ENCODE measurements around the gene FMNL2. TPM values are rescaled to one million over a fixed set of nuclear protein-coding genes. Genes with fewer than 3 reads are reported as not detected.

FMNL2 gene
- polyA plus RNA-seq, 1 donor from 2014 or later: 0.24 TPM

DNA sequence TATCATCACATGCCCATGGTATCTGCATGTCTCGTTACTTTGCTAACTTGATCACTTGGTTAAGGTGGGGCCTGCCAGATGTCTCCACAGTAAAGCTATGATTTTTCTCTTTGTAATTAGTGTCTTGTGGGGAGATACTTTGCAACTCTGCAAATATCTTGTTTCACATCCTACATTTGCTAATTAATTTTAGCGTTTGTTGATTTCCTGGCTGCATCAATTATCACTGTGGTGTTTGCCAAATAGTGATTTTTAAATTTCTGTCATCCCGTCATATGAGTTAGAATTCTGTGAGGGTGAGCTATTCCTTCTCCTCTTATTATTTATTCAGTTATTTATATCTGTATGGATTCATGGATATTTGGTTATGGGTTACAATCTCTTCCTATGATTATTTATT lies 161.4 kb downstream of the FMNL2 start:
- Mint-ChIP-seq H3K4me3 (no peak overlapping the region), H3K27me3 (peaks cover 6% of the 10 kb centered on the region), H3K27ac (no peak overlapping the region), H3K9me3 (peaks cover 0 to 7% (median 0%) of the 10 kb centered on the region in 3 donors), H3K36me3 (no peaks in the 10 kb centered on the region), H3K4me1 (peaks cover 11 to 21% (median 20%) of the 10 kb centered on the region in 3 donors)

DNA sequence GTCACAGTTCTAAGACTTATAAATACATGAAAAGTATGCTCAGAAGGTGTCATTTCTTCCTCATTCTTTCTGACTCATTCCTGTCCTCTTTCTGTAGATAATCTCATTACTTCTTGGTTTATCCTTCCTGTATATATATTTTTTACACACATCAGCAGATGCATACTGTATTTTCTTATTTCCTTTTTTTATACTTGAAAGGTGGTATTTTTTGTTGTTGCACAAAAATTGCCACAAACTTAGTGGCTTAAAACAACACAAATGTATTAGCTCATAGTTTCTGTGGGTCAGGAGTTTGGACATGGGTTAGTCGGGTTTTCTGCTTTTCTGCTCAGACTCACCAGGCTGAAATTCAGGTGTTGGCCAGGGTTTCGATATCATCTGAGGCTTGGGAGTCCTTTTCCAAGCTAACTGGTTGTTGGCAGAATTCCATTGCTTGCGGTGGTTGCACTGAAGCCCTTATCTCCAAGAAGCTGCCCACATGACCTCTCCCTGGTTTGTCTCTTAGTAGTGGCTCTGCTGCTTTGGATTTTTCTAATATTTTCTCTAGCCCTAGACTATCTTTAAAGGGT lies 162.6 kb downstream of the FMNL2 start:
- H3K9me3 Mint-ChIP-seq: peaks cover 0 to 7% (median 0%) of the 10 kb centered on the region in 3 donors
- no peak overlapping the region for H3K27ac Mint-ChIP-seq
- H3K4me1 Mint-ChIP-seq: peaks cover 11 to 18% (median 15%) of the 10 kb centered on the region in 3 donors
- peak overlapping the region in 1 of 4 donors; percentile 24 for H3K4me3 Mint-ChIP-seq
- no peaks in the 10 kb centered on the region for H3K36me3 Mint-ChIP-seq
- H3K27me3 Mint-ChIP-seq: peaks cover under 1% of the 10 kb centered on the region

DNA sequence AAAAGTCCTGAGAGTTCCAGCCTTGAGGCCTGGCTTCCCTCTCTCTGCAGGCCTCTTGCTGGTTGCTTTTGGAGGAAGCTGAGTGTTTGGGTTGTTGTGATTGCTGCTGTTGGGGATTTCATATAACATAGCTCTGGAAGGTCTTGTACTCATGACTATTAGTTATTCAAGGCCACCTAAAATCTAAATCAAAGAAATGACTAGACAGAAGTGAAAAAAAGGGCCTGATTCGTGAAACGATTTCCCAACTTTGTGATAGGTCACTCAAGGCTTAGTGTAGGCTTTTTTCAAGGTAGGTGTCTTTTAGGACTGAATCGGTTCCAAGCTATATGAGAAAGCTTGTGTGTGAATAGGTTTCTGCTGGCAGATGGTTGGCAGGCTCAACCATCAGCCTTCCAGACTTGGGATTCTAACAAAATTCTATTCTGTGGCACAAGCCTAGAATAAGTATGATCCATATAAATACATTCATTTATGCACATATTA lies 164.4 kb downstream of the FMNL2 start:
- Mint-ChIP-seq H3K27ac (no peak overlapping the region), H3K9me3 (peaks cover 0 to 7% (median 0%) of the 10 kb centered on the region in 3 donors), H3K36me3 (no peaks in the 10 kb centered on the region), H3K4me3 (no peak overlapping the region), H3K4me1 (peaks cover 7 to 15% (median 13%) of the 10 kb centered on the region in 3 donors), H3K27me3 (no peaks in the 10 kb centered on the region)

DNA sequence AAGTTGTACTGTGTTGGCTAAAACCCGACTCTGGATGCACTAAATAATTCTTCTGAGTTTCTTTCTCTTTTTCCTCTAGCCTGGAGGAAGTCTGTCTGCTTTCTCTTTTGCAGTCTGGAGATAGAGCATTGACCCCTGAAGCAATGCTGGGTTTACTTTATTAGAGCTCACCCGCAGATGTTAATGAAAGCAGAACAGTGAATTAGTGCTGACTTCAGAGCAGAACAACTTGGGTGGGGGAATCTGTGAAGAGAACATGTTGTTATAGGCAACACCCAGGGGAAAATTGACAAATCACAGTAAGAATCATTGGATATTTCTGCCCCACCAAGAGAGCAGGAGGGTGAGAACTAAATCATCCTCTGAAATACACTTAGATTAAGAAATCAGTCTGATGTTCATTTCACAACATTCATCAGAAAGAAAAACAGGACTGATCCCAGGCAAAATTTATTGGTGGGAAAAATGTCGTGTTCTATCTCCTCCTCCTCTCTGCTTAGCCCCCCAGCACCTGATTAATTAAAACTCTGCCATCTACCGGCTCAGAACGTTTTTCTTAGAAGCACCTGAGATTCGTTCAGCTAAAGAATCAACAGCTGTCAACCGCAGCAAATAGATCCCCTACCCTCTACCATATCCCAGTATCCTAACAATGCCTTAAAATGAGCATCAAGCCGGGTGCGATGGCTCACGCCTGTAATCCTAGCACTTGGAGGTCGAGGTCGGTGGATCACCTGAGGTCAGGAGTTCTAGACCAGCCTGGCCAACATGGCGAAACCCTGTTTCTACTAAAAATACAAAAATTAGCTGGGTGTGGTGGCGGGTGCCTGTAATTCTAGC lies 165.1 kb downstream of the FMNL2 start:
- Mint-ChIP-seq H3K4me1 (peaks cover 7 to 15% (median 13%) of the 10 kb centered on the region in 3 donors), H3K9me3 (peaks cover 0 to 7% (median 0%) of the 10 kb centered on the region in 3 donors), H3K36me3 (no peaks in the 10 kb centered on the region), H3K27ac (no peak overlapping the region), H3K4me3 (peak overlapping the region in 2 of 4 donors; percentile 4 to 59), H3K27me3 (no peaks in the 10 kb centered on the region)

DNA sequence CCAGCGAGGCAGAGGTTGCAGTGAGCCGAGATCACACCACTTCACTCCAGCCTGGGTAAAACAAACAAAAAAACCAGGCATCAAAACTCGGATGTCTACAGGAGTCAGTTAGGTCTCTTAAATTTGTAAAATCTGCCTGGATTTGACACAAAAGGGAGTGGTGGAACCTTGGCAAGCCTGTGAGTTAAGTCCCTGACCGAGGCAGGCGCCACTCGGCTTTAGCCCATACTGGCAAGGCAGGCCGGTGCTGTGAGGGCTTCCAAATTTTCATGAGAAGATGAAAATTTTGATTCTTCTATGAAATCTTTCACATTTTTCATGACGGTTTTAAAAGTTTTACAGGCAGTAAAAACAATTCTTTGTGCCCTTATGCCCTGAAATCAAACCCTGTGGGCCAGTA lies 165.8 kb downstream of the FMNL2 start:
- Mint-ChIP-seq H3K4me1 (peaks cover 7 to 15% (median 13%) of the 10 kb centered on the region in 3 donors), H3K27ac (no peak overlapping the region), H3K27me3 (no peaks in the 10 kb centered on the region), H3K36me3 (no peaks in the 10 kb centered on the region), H3K9me3 (peaks cover 0 to 7% (median 0%) of the 10 kb centered on the region in 3 donors), H3K4me3 (no peak overlapping the region)

DNA sequence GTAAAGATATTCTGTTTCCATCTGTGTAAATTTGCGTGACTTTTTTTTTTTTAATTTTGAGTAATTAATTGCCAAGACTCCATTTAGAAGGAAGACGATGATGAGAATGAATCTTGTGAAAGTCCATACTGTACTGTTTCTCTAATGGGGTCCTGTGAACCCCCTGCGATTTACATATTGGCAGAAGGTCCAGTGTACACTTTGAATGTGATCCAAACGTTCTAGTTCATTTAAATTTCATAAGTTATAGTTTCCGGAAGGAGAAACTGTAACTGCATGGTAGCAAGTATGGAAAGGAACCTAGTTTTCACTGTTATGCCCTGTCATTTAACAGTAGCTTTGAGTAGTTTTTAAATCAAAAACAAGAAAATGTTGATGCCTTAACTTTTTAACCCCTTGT lies 166.7 kb downstream of the FMNL2 start:
- Mint-ChIP-seq H3K27ac (no peak overlapping the region), H3K9me3 (peaks cover 0 to 7% (median 0%) of the 10 kb centered on the region in 3 donors), H3K36me3 (no peaks in the 10 kb centered on the region), H3K4me1 (peaks cover 7 to 15% (median 12%) of the 10 kb centered on the region in 3 donors), H3K4me3 (no peak overlapping the region), H3K27me3 (no peaks in the 10 kb centered on the region)

DNA sequence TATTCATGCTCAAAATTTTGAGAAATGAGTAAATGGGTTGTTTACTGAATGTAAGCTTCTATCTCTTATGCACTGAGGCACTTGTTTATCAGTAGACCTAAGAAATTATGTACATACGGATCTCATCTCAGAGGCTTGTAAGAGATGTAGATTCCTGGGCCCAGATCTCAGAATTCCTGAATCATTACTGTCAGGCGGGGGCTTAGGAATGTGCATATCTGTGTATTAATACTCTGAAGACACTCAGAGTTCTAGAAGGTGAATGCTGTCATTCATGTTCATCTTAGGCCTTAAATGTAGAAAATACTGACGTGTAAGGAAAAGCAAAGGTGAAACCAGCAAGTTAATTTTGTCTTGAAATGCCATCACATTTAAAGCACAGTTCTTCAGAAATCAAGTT lies 169.6 kb downstream of the FMNL2 start:
- peaks cover 0 to 1% (median 0%) of the 10 kb centered on the region in 3 donors for H3K9me3 Mint-ChIP-seq
- no peaks in the 10 kb centered on the region for H3K27me3 Mint-ChIP-seq

DNA sequence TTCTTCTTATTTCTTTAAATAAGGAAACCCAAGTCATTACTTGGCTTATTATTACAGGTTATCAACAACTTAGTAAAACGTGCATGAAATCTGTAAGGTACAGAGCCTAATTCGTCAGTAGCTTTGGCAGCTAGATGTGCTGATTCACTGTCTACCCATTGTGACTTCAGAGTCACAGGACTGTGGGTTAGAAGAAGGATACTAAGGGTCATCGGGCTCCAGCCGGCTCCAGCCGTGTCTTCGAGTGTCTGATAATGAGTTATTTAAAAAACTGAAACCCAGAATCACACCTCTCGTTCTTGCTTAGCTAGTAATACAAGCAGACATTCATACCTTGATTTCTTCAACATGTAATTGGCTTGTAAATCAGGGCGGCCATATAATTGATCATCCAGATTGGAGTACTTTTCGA lies 170.5 kb downstream of the FMNL2 start:
- no peak overlapping the region for H3K27ac Mint-ChIP-seq
- no peaks in the 10 kb centered on the region for H3K27me3 Mint-ChIP-seq
- no peaks in the 10 kb centered on the region for H3K36me3 Mint-ChIP-seq
- peaks cover 0 to 2% (median 1%) of the 10 kb centered on the region in 3 donors for H3K4me1 Mint-ChIP-seq
- no peak overlapping the region for H3K4me3 Mint-ChIP-seq
- H3K9me3 Mint-ChIP-seq: peaks cover 0 to 1% (median 0%) of the 10 kb centered on the region in 3 donors

More for the DNA sequence above, 169.6 kb downstream of the FMNL2 start:
- Mint-ChIP-seq H3K36me3 (no peaks in the 10 kb centered on the region), H3K27ac (no peak overlapping the region), H3K4me3 (no peak overlapping the region), H3K4me1 (peaks cover 4 to 8% (median 5%) of the 10 kb centered on the region in 3 donors)

DNA sequence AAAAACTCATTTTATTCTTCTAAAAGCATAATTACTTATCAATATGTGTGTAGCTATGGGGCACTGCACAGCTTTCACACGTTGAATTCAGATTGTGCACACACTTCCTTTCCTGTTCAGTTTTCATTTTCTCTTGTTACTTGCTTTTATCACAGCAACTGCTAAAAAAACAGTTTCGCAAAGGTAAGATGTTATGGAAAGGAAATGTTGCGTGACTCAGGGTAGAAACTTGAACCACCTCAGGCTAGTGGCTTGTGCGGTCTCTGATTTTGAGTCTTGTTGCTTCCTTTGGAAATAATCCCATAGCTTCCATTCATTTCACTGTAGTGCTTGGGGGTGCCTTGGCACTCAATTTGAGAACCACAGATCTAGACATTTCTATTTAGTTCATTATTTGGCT lies 171.9 kb downstream of the FMNL2 start:
- H3K4me3 Mint-ChIP-seq: no peak overlapping the region
- H3K27me3 Mint-ChIP-seq: no peaks in the 10 kb centered on the region
- peaks cover 0 to 2% (median 1%) of the 10 kb centered on the region in 3 donors for H3K4me1 Mint-ChIP-seq
- no peak overlapping the region for H3K27ac Mint-ChIP-seq
- H3K9me3 Mint-ChIP-seq: peaks cover 0 to 1% (median 0%) of the 10 kb centered on the region in 3 donors
- no peaks in the 10 kb centered on the region for H3K36me3 Mint-ChIP-seq

DNA sequence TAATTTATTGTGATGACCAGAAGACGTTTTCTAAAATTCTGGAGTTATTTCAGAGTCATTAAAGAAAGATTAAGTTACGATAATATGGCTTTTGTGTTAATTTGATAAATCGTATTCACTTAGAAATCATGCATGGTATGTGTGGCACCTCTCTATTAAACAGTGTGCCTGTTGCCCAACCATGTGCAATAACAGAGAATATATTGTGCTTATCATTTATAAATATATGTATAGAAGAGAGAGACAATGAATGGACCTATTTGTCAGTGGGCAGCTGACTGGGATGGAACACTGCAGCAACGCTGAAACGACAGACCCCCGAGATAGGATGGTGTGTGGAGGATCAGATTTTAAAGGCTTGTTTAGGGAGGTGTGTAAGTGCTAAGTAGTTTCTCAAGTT lies 172.9 kb downstream of the FMNL2 start:
- Mint-ChIP-seq H3K4me1 (peaks cover 0 to 2% (median 1%) of the 10 kb centered on the region in 3 donors), H3K36me3 (no peaks in the 10 kb centered on the region), H3K9me3 (peaks cover 0 to 1% (median 0%) of the 10 kb centered on the region in 3 donors), H3K27ac (no peak overlapping the region), H3K4me3 (no peak overlapping the region), H3K27me3 (no peaks in the 10 kb centered on the region)

DNA sequence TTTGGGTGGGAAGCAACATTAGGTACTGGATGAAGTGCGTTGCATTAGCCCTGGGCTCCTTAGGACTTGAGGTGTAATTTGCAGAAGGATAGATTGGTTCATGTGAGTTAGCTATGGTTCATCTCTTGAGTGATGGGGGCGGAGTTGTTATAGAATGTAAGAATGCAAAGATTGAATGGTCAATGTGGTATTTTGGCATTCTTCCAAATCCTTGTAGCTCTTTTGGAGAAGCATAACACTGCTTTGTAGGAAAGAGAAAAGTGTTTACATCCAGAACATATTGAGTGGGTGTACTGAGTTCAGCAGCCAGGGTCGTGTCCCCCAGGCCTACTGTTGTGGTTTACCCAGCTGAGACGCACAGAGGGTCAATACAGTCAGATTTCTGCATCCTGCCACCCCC lies 173.5 kb downstream of the FMNL2 start:
- Mint-ChIP-seq H3K36me3 (no peaks in the 10 kb centered on the region), H3K9me3 (peaks cover 0 to 1% (median 0%) of the 10 kb centered on the region in 3 donors), H3K4me3 (no peak overlapping the region), H3K27ac (no peak overlapping the region), H3K27me3 (no peaks in the 10 kb centered on the region), H3K4me1 (peaks cover 0 to 2% (median 1%) of the 10 kb centered on the region in 3 donors)

DNA sequence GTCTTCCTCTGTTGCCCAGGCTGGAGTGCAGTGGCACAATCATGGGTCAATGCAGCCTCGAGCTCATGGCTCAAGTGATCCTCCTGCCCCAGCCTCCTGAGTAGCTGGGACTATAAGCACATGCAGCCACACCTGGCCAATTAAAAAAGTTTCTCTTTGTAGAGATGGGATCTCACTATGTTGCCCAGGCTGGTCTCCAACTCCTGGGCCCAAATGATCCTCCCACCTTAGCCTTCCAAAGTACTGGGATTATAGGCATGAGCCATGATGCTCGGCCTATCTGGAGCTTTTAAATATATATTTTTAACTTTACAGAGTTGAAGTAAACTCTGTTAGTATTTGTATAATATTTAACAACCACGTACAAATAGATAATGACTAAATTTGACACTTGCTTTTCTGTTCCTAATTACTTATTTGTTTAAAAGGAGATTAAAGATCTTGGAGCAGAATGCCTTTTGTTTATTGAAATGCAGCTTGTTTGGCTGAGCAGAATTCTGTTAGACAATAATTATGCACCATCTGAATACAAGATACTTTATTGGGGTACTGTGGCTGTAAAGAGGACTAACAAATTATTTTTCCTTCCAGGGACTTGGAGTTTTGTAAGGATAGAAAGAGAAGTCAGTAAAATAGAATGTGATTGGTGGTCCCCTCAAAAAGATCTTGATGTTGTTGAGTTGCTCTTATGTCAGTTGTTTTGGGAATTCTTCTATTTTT lies 175.0 kb downstream of the FMNL2 start:
- no peak overlapping the region for H3K27ac Mint-ChIP-seq
- no peak overlapping the region for H3K4me3 Mint-ChIP-seq
- H3K4me1 Mint-ChIP-seq: peaks cover 0 to 2% (median 1%) of the 10 kb centered on the region in 3 donors
- H3K36me3 Mint-ChIP-seq: peaks cover 1% of the 10 kb centered on the region
- no peaks in the 10 kb centered on the region for H3K27me3 Mint-ChIP-seq
- peaks cover 0 to 1% (median 0%) of the 10 kb centered on the region in 3 donors for H3K9me3 Mint-ChIP-seq

DNA sequence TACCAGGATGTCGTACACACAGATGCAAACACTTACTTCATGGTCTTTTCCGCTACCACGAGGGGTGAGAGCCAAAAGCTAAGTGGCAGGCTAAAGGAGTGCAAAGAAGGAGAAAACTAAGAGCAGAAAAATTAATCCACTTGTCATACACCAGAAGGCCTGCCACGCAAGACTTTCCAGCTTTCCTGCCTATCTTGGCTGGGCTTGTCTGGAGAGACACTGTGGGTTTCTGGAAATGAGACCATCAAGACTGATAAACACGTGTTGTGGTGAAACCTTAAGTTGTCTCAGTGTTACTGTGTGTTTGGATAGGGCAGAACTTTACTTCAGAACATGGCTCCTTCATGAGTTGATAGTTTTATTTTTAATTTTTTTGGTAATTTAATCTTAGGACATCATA lies 175.6 kb downstream of the FMNL2 start:
- Mint-ChIP-seq H3K27ac (no peak overlapping the region), H3K4me3 (no peak overlapping the region), H3K4me1 (peaks cover 0 to 2% (median 1%) of the 10 kb centered on the region in 3 donors), H3K36me3 (peaks cover 1% of the 10 kb centered on the region), H3K27me3 (no peaks in the 10 kb centered on the region), H3K9me3 (peaks cover 0 to 1% (median 0%) of the 10 kb centered on the region in 3 donors)

DNA sequence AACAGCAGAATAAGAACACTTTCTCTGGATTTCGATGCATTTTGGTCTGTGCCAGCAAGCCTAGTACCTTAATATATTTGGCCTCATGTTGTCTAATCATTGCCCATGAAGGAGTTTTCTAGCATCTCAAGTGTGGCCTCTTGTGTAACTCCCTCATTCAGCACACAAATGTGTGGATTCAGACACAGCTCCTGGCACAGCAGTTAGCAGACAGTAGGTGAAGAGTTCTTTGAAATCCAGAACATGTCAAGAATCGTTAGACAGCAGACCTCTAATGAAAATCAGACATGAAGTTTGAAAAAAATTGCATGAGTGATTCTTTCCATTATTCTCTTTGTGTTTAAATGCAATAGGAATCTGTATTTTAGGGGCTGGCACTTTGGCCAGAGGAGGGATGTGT lies 177.0 kb downstream of the FMNL2 start:
- Mint-ChIP-seq H3K9me3 (peaks cover 0 to 1% (median 0%) of the 10 kb centered on the region in 3 donors), H3K27me3 (no peaks in the 10 kb centered on the region), H3K4me1 (peaks cover 0 to 1% (median under 1%) of the 10 kb centered on the region in 3 donors), H3K4me3 (no peak overlapping the region), H3K36me3 (peaks cover 1% of the 10 kb centered on the region), H3K27ac (no peak overlapping the region)

DNA sequence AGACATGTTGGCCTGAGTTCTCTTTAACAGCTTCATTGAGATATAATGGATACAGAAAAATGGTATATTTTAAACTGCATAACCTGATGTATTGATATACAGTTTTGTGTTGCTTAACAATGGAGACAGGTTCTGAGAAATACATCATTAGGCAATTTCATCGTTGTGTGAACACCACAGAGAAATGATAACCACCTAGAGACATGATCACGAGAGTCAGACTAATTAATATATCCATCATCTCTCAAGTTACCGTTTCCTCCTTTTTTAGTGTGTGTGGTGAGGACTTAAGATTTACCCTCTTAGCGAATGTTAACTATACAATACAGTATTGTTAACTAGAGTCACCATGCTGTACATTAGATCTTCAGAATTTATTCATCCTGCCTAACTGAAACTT lies 178.1 kb downstream of the FMNL2 start:
- H3K27me3 Mint-ChIP-seq: no peaks in the 10 kb centered on the region
- no peak overlapping the region for H3K4me3 Mint-ChIP-seq
- peaks cover 1% of the 10 kb centered on the region for H3K36me3 Mint-ChIP-seq
- no peak overlapping the region for H3K27ac Mint-ChIP-seq
- peaks cover 0 to 1% (median 0%) of the 10 kb centered on the region in 3 donors for H3K4me1 Mint-ChIP-seq
- H3K9me3 Mint-ChIP-seq: no peaks in the 10 kb centered on the region
